ENCODE measurements around the gene CD52. TPM values are rescaled to one million over a fixed set of nuclear protein-coding genes. Genes with fewer than 3 reads are reported as not detected.

CD52 gene
- total RNA-seq, 4 donors from 2014 or later: 7.8 TPM; not detected in 3

GRCh38 chr1:26284597-26285347, 33.0 kb upstream of the CD52 start:
- Histone ChIP-seq H3K27me3 (no peaks in the 10 kb centered on the region), H3K4me3 (no peak overlapping the region), H3K9me3 (no peaks in the 10 kb centered on the region), H3K36me3 (no peaks in the 10 kb centered on the region), H3K27ac (no peak overlapping the region), H3K4me1 (peaks cover 0 to 3% of the 10 kb centered on the region in 2 donors)
- DNase-seq: peak; percentile 54 to 66
- TF ChIP-seq POLR2A (IDR thresholded peaks at IDR 0.05) (no peak), CTCF (IDR thresholded peaks at IDR 0.05) (peak; percentile 13 to 54 (median 38))
- intact Hi-C loops (cut with DNase I; ENCODE audit: low total_unique reads): loop anchor here (5.0 kb wide), 1 partner anchor 38 kb away; no protein-coding TSS in a partner anchor

- intact Hi-C loops (cut with DNase I; ENCODE audit: low total_unique reads): no loop called here
- H3K9me3 ChIP-seq: no peaks in the 10 kb centered on the region
Measured at GRCh38 chr1:26285366-26286063, 32.2 kb upstream of the CD52 start.

GRCh38 chr1:26286064-26286416, 31.7 kb upstream of the CD52 start:
- no peaks in the 10 kb centered on the region for H3K36me3 ChIP-seq
- intact Hi-C loops (cut with DNase I; ENCODE audit: low total_unique reads): no loop called here
- no peak overlapping the region for H3K4me3 ChIP-seq
- H3K27ac ChIP-seq: no peak overlapping the region
- no peaks in the 10 kb centered on the region for H3K27me3 ChIP-seq
- peaks cover 0 to 3% of the 10 kb centered on the region in 2 donors for H3K4me1 ChIP-seq
- DNase-seq: no peak
- TF ChIP-seq POLR2A (IDR thresholded peaks at IDR 0.05) (no peak), CTCF (IDR thresholded peaks at IDR 0.05) (no peak)
- H3K9me3 ChIP-seq: no peaks in the 10 kb centered on the region

More at GRCh38 chr1:26285366-26286063, 32.2 kb upstream of the CD52 start:
- Histone ChIP-seq H3K4me3 (no peak overlapping the region), H3K4me1 (peaks cover 0 to 3% of the 10 kb centered on the region in 2 donors), H3K27me3 (no peaks in the 10 kb centered on the region), H3K36me3 (no peaks in the 10 kb centered on the region), H3K27ac (no peak overlapping the region)
- TF ChIP-seq CTCF (IDR thresholded peaks at IDR 0.05) (no peak), POLR2A (IDR thresholded peaks at IDR 0.05) (no peak)
- no peak for DNase-seq

GRCh38 chr1:26287033-26287711, 30.6 kb upstream of the CD52 start:
- no peak for TF ChIP-seq CTCF (IDR thresholded peaks at IDR 0.05)
- TF ChIP-seq POLR2A (IDR thresholded peaks at IDR 0.05): no peak
- no peaks in the 10 kb centered on the region for H3K27me3 ChIP-seq
- no peaks in the 10 kb centered on the region for H3K9me3 ChIP-seq
- no peak overlapping the region for H3K4me3 ChIP-seq
- peaks cover 0 to 3% of the 10 kb centered on the region in 2 donors for H3K4me1 ChIP-seq
- DNase-seq: no peak
- intact Hi-C loops (cut with DNase I; ENCODE audit: low total_unique reads): no loop called here
- peak overlapping the region; percentile 21 to 29 for H3K27ac ChIP-seq
- no peaks in the 10 kb centered on the region for H3K36me3 ChIP-seq

Measured in uterus (tissue), 4 donors.